Esophagus muscularis mucosa (tissue), 3 donors: ENCODE data around the gene ABCC1.
"Not testable (repeated sequence)": the region's sequence is repeated elsewhere in the genome, so short reads cannot be mapped to it uniquely, and the experiment has no call there.

Source experiments
- POLR2A ChIP-seq: fragments of 450-650 bp; IDR thresholded peaks from one replicate; pipeline ENCODE4 v1.6.1; 2017; ENCODE audit warnings: antibody characterized with exemption, moderate library complexity, mild to moderate bottlenecking, low read depth
- TF ChIP-seq, protein P1 (sequence below), 3 experiments: fragments of 200-600 bp in 2 of 3; fragments of 450-650 bp in 1 of 3; sonication (generic) in 2 of 3; IDR thresholded peaks; one replicate each; pipeline ENCODE4 v1.5.1; 2017 to 2019; ENCODE audit warnings: antibody characterized with exemption in 3 of 3, mild to moderate bottlenecking in 2 of 3, moderate library complexity in 1 of 3

- TF ChIP-seq POLR2A: not testable (repeated sequence)
- TF ChIP-seq, protein P1, sequence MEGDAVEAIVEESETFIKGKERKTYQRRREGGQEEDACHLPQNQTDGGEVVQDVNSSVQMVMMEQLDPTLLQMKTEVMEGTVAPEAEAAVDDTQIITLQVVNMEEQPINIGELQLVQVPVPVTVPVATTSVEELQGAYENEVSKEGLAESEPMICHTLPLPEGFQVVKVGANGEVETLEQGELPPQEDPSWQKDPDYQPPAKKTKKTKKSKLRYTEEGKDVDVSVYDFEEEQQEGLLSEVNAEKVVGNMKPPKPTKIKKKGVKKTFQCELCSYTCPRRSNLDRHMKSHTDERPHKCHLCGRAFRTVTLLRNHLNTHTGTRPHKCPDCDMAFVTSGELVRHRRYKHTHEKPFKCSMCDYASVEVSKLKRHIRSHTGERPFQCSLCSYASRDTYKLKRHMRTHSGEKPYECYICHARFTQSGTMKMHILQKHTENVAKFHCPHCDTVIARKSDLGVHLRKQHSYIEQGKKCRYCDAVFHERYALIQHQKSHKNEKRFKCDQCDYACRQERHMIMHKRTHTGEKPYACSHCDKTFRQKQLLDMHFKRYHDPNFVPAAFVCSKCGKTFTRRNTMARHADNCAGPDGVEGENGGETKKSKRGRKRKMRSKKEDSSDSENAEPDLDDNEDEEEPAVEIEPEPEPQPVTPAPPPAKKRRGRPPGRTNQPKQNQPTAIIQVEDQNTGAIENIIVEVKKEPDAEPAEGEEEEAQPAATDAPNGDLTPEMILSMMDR (IDR thresholded peaks at IDR 0.05): not testable (repeated sequence)
Measured at GRCh38 chr16:16104804-16105141, 155.4 kb downstream of the ABCC1 start.
